Measurements from ENCODE around the gene CEP85. TPM values are rescaled to one million over a fixed set of nuclear protein-coding genes. Genes with fewer than 3 reads are reported as not detected.

CEP85 gene
- total and polyA plus RNA-seq, 10 of the 15 experiments (the other 5 are each of a cell fraction or from before 2014, with no cell fraction given): 8.4 to 26.8 (median 21.5) TPM

DNA sequence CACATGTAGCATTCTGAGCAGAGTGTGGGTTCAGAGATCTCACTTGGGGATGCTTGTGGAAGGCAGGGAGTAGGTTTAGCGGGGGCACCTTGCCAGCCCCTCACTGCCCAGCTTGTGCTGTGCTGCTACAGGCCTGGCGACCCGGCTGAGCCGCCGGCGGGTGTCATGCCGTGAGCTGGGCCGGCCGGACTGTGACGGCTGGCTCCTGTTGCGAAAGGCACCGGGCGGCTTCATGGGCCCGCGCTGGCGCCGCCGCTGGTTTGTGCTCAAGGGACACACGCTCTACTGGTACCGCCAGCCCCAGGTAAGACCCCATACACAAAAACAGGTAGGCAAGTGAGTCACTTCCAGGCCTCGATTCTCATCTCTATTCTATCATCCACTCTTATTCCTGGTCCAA, 49.1 kb upstream of the CEP85 start:
- ChIA-PET RAD21 (ENCODE audit: unreplicated experiment) (interaction anchor here (0.6 kb wide), 1 partner anchor 42 kb away, joined by 5 read pairs; no protein-coding TSS in a partner anchor), SMC1A (ENCODE audit: uncharacterized antibody, unreplicated experiment) (no interaction called here), POLR2A (no interaction called here), CTCF (no interaction called here)
- TF ChIP-seq, protein P1, sequence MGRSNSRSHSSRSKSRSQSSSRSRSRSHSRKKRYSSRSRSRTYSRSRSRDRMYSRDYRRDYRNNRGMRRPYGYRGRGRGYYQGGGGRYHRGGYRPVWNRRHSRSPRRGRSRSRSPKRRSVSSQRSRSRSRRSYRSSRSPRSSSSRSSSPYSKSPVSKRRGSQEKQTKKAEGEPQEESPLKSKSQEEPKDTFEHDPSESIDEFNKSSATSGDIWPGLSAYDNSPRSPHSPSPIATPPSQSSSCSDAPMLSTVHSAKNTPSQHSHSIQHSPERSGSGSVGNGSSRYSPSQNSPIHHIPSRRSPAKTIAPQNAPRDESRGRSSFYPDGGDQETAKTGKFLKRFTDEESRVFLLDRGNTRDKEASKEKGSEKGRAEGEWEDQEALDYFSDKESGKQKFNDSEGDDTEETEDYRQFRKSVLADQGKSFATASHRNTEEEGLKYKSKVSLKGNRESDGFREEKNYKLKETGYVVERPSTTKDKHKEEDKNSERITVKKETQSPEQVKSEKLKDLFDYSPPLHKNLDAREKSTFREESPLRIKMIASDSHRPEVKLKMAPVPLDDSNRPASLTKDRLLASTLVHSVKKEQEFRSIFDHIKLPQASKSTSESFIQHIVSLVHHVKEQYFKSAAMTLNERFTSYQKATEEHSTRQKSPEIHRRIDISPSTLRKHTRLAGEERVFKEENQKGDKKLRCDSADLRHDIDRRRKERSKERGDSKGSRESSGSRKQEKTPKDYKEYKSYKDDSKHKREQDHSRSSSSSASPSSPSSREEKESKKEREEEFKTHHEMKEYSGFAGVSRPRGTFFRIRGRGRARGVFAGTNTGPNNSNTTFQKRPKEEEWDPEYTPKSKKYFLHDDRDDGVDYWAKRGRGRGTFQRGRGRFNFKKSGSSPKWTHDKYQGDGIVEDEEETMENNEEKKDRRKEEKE (IDR thresholded peaks at IDR 0.05): no peak
- TF ChIP-seq, protein P2, sequence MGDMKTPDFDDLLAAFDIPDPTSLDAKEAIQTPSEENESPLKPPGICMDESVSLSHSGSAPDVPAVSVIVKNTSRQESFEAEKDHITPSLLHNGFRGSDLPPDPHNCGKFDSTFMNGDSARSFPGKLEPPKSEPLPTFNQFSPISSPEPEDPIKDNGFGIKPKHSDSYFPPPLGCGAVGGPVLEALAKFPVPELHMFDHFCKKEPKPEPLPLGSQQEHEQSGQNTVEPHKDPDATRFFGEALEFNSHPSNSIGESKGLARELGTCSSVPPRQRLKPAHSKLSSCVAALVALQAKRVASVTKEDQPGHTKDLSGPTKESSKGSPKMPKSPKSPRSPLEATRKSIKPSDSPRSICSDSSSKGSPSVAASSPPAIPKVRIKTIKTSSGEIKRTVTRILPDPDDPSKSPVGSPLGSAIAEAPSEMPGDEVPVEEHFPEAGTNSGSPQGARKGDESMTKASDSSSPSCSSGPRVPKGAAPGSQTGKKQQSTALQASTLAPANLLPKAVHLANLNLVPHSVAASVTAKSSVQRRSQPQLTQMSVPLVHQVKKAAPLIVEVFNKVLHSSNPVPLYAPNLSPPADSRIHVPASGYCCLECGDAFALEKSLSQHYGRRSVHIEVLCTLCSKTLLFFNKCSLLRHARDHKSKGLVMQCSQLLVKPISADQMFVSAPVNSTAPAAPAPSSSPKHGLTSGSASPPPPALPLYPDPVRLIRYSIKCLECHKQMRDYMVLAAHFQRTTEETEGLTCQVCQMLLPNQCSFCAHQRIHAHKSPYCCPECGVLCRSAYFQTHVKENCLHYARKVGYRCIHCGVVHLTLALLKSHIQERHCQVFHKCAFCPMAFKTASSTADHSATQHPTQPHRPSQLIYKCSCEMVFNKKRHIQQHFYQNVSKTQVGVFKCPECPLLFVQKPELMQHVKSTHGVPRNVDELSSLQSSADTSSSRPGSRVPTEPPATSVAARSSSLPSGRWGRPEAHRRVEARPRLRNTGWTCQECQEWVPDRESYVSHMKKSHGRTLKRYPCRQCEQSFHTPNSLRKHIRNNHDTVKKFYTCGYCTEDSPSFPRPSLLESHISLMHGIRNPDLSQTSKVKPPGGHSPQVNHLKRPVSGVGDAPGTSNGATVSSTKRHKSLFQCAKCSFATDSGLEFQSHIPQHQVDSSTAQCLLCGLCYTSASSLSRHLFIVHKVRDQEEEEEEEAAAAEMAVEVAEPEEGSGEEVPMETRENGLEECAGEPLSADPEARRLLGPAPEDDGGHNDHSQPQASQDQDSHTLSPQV (IDR thresholded peaks at IDR 0.05): no peak
- TF ChIP-seq WRNIP1 (IDR thresholded peaks at IDR 0.05; ENCODE audit: borderline replicate concordance, low read depth, low read length) (no peak), GABPA (IDR thresholded peaks at IDR 0.05; ENCODE audit: low read depth) (no peak), YY1 (IDR thresholded peaks at IDR 0.05; ENCODE audit: low read depth, low read length) (no peak), MTA3 (IDR thresholded peaks at IDR 0.05; ENCODE audit: borderline replicate concordance, low read length) (no peak), ZNF622 (IDR thresholded peaks at IDR 0.05) (no peak), EP300 (IDR thresholded peaks at IDR 0.05; ENCODE audit: borderline replicate concordance in 1 of 2, control insufficient read depth in 1 of 2, low read depth in 2 of 2, low read length in 2 of 2) (no peak)
- TF ChIP-seq, protein P3, sequence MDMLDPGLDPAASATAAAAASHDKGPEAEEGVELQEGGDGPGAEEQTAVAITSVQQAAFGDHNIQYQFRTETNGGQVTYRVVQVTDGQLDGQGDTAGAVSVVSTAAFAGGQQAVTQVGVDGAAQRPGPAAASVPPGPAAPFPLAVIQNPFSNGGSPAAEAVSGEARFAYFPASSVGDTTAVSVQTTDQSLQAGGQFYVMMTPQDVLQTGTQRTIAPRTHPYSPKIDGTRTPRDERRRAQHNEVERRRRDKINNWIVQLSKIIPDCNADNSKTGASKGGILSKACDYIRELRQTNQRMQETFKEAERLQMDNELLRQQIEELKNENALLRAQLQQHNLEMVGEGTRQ (IDR thresholded peaks at IDR 0.05; ENCODE audit: borderline replicate concordance, low read depth, low read length): no peak
- 90% methylated on average over 21 of the region's 21 CpGs for WGBS (ENCODE audit: insufficient coverage, insufficient replicate concordance, low lambda C conversion rate, missing lambda C conversion rate)
- no peaks in the 10 kb centered on the region for H3K79me2 ChIP-seq (ENCODE audit: control insufficient read depth, insufficient read depth, low read length)
- FAIRE-seq (no peak), ATAC-seq (no peak), DNase-seq (ENCODE audit: low read depth, low spot score) (no peak)
- no peak overlapping the region for H3K27ac ChIP-seq (ENCODE audit: control insufficient read depth, insufficient read depth)
- no peaks in the 10 kb centered on the region for H3K27me3 ChIP-seq (replicated peaks in 1 of 2; ENCODE audit: control insufficient read depth in 2 of 2, insufficient read depth in 2 of 2, low read length in 1 of 2)
- intact Hi-C loops (cut with micrococcal nuclease; ENCODE audit: unreplicated experiment): no loop called here
- BruUV-seq (replicated peaks): no TSS peak
- no peaks in the 10 kb centered on the region for H3K36me3 ChIP-seq (ENCODE audit: control insufficient read depth in 2 of 2, insufficient read depth in 2 of 2, low read length in 1 of 2)
- H3K4me1 ChIP-seq (ENCODE audit: control insufficient read depth, insufficient read depth, low read length): peaks cover 6% of the 10 kb centered on the region
- H4K20me1 ChIP-seq (ENCODE audit: control insufficient read depth, insufficient read depth): no peaks in the 10 kb centered on the region
- no peak overlapping the region for H3K4me3 ChIP-seq
- H3K4me2 ChIP-seq (ENCODE audit: control insufficient read depth, insufficient read depth): no peak overlapping the region
- H2AFZ ChIP-seq (ENCODE audit: control insufficient read depth, low read depth, low read length): no peak overlapping the region
- in situ Hi-C loops (cut with MboI): no loop called here
- H3K9ac ChIP-seq (ENCODE audit: control insufficient read depth, insufficient read depth, low read length): no peak overlapping the region
- H3K9me3 ChIP-seq (replicated peaks; ENCODE audit: control insufficient read depth, insufficient read depth, low read length): no peaks in the 10 kb centered on the region
